ENCODE measurements around the gene SNAPIN.

Gene SNAPIN, protein sequence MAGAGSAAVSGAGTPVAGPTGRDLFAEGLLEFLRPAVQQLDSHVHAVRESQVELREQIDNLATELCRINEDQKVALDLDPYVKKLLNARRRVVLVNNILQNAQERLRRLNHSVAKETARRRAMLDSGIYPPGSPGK

DNA sequence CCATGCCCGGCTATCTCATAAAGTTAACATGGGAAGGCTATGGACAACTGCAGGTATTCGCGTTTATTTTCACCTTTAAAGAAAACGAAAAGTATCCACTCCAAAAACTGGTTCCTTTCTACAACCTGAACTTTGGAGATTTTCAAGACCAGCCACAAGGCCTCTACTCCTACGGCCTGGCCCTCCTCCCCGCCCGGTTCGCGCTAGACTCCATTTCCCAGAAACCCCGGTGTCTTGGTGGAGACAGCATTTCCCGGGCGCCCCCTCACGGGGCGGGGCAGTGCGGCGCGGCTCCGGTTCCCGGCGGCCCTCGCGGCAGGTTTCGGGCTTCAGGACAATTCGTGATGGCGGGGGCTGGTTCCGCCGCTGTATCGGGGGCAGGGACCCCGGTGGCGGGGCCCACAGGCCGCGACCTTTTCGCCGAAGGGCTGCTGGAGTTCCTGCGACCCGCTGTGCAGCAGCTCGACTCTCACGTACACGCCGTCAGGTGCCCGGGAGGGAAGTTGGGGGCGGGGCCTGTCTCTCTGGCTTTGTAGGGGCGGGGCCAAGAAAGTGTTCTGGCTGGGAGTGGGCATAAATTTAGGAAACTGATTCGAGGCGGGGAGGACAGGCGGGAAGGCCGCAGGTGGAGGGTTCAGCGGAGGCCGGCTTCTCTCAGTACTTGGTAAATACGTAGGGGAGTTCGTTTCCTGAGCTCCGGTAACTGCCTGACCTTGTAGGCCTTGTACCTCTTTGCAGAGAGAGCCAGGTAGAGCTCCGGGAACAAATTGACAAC, at the start of gene SNAPIN:
Gene SNAPIN, plus strand, starts transcription at position 304 of the 775 bp plus-strand sequence. Its CDS starts 41 bp downstream, at position 345.
- peak; percentile 39; the same call in 1 of the 2 replicates for TF ChIP-seq POLR2A (IDR thresholded peaks at IDR 0.05; ENCODE audit: low read depth, low read length)
- FAIRE-seq, result no peak
- peak; percentile 87 for DNase-seq (ENCODE audit: insufficient read length, low spot score)

DNA sequence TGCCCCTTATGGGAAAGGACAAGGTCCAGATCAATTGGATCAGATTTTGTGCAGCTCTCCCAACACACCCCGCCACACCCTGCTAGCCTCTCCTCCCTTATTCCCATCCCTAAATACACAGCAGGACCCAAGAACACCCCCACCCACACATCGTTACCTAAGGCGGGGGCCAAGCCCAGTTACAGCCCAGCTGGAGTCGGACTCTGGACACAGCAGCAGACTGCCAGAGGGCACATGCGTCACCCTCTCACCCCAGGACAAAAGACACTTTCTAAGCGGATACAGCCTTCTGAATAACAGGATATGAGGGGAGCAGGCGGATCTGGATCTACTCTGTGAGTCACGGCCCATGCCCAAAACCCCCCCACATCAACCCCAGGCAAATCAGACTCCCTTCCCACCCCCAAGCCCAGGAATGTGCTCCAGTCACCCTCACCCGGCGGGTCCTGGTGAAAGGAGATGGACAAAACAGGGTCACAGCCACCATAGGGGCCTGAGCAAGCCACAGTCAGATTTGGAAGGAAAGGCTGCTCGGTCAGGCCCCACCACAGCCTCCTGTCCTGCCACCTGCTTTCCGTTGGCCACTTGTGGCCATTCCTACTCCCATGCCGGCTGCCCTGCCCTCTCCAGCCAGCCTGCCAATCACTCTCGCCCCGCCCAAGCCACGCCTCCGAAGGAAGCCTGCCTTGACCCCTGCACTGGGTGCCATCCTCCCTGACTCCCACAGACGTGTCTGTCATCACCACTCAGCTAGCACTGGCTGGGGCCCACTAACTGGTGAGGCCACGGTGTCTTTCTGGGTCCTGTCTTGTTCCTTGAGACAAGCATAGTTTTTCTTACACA, 49.5 kb upstream of the SNAPIN start:
- DNase-seq (ENCODE audit: insufficient read length, low spot score) (peak; percentile 88), FAIRE-seq (no peak)
- peak; percentile 63 for TF ChIP-seq POLR2A (IDR thresholded peaks at IDR 0.05; ENCODE audit: low read depth, low read length)

DNA sequence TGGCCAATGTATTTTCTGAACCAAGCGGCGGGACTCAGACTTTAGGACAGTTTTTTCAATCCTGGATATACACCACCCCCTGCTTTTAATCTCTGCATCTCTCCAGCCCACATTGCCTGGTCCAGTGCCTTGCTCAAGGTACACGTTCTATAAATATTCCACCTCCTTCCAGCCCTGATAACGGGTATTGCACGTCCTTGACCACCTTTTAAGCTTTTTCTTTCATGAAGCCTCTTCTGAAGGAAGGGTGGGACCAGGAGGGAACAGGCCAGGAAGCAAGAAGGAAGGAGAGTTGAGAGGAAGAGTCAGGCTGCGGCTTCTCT, 49.0 kb upstream of the SNAPIN start:
- no peak for TF ChIP-seq POLR2A (IDR thresholded peaks at IDR 0.05; ENCODE audit: low read depth, low read length)
- FAIRE-seq, result no peak
- DNase-seq (ENCODE audit: insufficient read length, low spot score), result no peak

DNA sequence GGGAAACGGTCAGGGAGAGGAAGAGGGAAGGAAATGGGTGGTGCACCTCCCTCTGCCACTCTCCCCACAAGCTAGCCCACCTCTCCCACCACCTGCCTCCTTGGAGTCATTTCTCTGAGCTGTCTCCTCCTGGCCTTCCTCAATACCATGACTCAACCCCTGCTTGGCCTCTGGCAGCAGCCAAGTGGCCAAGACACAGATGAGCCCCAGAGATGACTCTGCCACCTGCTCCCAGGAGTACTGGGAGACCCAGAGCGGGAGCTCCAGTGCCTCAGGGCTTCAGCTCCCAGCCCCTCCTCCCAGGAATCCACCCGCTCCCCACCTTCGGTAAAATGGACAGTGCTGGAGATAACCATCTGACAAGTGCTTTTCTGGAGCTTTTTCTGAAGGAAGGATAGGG, 48.2 kb upstream of the SNAPIN start:
- DNase-seq (ENCODE audit: insufficient read length, low spot score) (peak; percentile 60), FAIRE-seq (no peak)
- no peak for TF ChIP-seq POLR2A (IDR thresholded peaks at IDR 0.05; ENCODE audit: low read depth, low read length)

DNA sequence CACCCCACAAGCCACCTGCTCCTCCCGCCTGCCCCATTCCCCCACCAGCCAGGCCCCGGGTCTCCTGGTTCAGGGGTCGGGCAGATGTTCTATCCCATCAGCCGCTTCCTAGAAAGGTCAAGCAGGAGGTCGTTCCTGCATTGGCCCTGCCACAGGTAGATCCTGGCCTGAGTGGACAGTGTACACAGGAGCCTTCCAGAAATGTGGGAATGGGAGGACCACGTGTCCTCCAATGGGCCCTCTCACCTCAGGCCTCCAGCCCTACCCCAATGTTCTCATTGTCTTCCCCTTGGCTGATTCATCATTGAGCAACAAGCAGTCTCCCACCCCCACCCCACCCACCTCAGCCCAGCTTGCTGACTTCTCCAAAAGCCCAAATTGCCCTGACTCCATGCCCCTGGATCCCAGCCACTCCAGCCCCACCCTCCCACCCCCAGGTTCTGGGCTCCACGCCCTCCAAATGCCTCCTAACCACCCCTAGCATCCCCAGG, 47.6 kb upstream of the SNAPIN start:
- no peak for FAIRE-seq
- peak; percentile 47 for DNase-seq (ENCODE audit: insufficient read length, low spot score)
- no peak for TF ChIP-seq POLR2A (IDR thresholded peaks at IDR 0.05; ENCODE audit: low read depth, low read length)

DNA sequence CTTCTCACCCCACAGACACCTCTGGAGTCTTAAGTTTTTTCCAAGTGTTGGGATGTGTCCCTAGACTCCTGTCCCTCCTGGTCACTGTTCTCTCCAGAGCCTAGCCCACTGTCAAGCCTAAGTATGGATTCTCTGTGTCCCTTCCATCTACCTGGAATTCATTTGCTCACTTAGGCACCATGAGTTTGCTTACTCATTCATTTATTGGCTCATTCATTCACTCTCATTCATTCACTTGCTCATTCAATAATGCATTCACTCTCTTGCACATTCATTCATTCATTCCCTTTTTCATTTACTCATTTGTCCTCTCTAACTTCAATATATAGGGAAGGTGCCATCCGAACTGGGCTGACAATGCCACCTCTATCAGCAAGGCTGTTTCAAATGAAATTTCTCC, 47.1 kb upstream of the SNAPIN start:
- no peak for TF ChIP-seq POLR2A (IDR thresholded peaks at IDR 0.05; ENCODE audit: low read depth, low read length)
- DNase-seq (ENCODE audit: insufficient read length, low spot score) (no peak), FAIRE-seq (no peak)

DNA sequence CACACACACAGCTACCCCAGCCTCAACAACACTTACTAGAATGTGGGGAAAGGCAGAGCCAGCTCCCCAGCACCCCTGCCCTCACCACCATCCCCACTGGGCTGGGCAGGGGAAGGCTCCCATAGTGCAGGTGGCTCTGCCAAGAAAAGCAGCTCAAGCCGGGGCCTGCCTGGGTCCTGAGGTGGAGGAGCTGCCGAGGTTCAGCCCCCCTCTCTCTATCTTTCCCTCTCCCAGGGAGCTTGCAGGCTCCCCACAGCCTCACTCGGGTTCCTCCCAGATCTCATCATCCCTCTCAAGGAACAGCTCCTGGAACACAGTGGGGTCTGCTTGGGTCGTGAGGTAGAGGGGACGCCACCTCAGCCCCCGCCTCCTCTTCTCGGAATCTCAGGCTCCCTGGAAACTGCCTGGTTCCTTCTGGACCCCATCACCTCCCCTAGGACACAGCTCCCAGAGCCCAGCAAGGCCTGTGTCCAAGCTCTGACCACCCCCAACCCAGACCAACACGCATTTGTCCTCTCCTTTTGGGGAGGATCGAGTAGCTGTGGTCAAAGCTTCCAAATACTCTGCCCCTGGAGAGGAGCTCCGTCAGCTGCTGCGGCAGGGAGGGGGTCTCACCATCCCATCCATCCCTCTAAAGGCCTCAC, 46.3 kb upstream of the SNAPIN start:
- TF ChIP-seq POLR2A (IDR thresholded peaks at IDR 0.05; ENCODE audit: low read depth, low read length), result no peak
- DNase-seq (ENCODE audit: insufficient read length, low spot score) (no peak), FAIRE-seq (no peak)

DNA sequence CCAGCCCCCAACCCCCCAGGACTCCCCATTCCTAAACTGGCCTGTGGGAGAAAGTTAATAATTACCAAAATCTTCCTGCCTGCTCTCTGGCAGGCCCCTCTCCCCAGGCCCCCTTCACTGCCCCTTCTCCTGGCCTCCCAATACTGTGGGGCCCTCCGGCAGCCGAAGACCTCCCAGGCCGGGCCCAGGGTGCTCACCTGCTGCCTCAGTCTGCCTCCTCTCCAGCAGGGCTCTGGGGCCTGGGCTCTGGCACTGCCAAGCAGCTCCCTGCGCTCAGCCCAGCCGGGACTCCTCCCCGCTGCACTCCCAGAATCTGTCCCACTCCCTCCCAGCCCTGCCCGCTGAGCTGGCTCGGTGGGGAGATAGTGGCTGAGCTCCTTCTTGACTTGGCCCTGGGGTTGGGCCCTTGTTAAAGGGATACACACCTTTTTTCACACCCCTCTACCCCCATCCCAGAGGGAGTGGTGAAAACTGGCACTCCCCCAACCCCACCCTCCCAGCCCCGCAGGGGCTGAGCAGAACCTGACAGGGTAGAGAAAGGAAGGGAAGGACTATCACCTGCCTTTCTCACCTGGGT, 45.7 kb upstream of the SNAPIN start, which contains the start of gene S100A16:
Gene S100A16, minus strand, starts transcription at position 383 of the 577 bp plus-strand sequence. CDS start 4,986 bp downstream, outside the sequence.
- TF ChIP-seq POLR2A (IDR thresholded peaks at IDR 0.05; ENCODE audit: low read depth, low read length), result peak; percentile 91
- peak; percentile 61 for DNase-seq (ENCODE audit: insufficient read length, low spot score)
- FAIRE-seq, result no peak

DNA sequence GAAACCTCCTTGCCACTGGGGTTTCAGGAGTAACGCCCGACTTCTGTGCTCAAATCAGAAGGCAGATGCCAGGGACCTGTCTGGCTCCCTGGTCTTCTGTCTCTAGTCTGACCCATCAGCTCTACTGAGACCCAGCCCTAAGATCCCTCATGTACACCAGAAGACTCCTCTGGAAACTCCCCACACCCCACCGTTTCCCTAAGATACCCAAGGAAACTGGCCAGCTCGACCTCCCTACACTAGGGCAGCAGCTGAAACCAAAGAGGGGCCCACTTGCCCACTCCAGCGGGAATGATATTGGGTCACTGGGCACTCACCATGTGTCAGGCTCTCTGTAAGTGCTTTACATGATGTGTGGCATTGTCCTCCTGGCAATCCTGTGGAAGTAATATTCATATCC, 45.1 kb upstream of the SNAPIN start:
- no peak for TF ChIP-seq POLR2A (IDR thresholded peaks at IDR 0.05; ENCODE audit: low read depth, low read length)
- DNase-seq (ENCODE audit: insufficient read length, low spot score), result no peak
- FAIRE-seq, result no peak

DNA sequence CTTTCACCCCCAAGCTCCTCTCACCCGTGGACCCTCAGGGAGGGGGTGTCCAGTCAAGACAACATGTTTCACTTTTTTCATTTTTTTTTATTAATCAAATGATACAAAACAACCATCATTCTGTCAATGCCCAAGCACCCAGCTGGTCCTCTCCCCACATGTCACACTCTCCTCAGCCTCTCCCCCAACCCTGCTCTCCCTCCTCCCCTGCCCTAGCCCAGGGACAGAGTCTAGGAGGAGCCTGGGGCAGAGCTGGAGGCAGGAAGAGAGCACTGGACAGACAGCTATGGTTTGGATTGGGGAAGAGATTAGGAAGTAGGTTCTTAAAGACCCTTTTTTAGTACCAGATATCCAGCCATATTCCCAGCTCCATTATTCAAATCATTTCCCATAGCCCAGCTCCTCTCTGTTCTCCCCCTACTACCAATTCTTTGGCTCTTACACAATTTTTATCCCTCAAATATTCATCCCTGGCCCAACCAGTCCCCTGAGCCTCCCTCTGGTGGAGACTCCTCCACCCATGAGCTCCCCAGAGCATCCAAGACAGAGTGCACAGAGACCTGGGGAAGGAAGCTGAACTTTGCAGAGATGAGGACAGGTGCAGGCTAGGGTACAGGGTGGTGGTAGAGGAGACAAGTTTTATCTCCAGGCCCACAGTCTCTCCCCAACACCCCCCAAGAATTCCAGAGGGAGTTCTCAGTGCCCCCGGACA, 44.2 kb upstream of the SNAPIN start:
- no peak for DNase-seq (ENCODE audit: insufficient read length, low spot score)
- no peak for TF ChIP-seq POLR2A (IDR thresholded peaks at IDR 0.05; ENCODE audit: low read depth, low read length)
- FAIRE-seq, result no peak

DNA sequence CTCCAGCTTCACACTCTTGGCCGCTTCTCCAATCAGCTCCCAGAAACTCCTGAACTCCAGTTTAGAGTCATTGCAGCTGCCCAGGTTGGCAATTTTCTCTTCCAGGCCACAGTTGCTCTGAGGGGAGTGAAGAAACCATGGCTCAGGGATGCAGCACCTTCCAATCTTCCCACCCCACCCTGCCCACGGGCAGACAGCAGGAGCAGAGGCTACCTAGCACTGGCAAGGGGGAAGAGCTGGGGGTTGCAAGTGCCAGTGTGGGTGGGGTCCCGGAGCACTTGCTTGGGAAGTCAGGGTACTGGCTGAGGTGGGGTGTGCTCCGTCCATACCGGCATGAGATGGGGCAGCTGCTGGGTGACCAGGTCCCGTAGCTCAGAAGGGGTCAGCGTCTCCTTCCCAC, 43.6 kb upstream of the SNAPIN start:
- FAIRE-seq (no peak), DNase-seq (ENCODE audit: insufficient read length, low spot score) (no peak)
- TF ChIP-seq POLR2A (IDR thresholded peaks at IDR 0.05; ENCODE audit: low read depth, low read length), result no peak

DNA sequence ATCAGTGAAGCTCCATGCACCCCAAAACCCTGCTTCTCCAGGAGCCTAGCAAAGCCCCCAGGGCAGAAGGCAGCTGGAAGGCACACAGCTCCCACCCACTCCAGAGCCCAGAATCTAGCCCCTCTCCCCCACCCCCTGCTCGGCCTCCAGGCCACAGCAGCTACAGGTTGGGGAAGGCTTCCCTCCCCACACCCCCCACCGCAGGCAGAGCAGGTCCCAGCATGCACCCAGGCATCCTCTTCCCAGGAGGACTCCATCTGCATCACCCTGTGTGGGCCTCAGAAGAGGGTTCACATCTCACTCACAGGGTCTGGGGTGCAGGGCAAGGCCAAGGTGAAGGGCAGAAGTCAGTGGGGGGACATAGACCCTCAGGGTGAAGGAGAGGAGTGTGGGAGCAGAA, 43.1 kb upstream of the SNAPIN start:
- DNase-seq (ENCODE audit: insufficient read length, low spot score) (no peak), FAIRE-seq (no peak)
- no peak for TF ChIP-seq POLR2A (IDR thresholded peaks at IDR 0.05; ENCODE audit: low read depth, low read length)
